ENCODE data around the gene PCDHB12.
A peak's percentile ranks its signal among the peaks of the same experiment; 100 is the strongest.
"Not testable (repeated sequence)": the region's sequence is repeated elsewhere in the genome, so short reads cannot be mapped to it uniquely, and the experiment has no call there.

The PCDHB12 gene

GRCh38 chr5:141199359-141200235 is 8.9 kb upstream of the PCDHB12 start, which contains the start of gene PCDHB11:
Gene PCDHB11 (plus strand): TSS chr5:141199627. CDS start chr5:141199775, 148 bp downstream.
- peak in 1 of 42 donors; percentile 13 for DNase-seq
- intact Hi-C loops (cut with DNase I), result no loop called here

- intact Hi-C loops (cut with DNase I), result not testable (repeated sequence)
These were observed 7.4 kb upstream of the PCDHB12 start for GRCh38 chr5:141201126-141201525.

GRCh38 chr5:141201646-141202045 is 6.9 kb upstream of the PCDHB12 start:
- intact Hi-C loops (cut with DNase I); DNase-seq: not testable (repeated sequence)

More at GRCh38 chr5:141201126-141201525, 7.4 kb upstream of the PCDHB12 start:
- DNase-seq, result not testable (repeated sequence)

- intact Hi-C loops (cut with DNase I); DNase-seq: not testable (repeated sequence)
These were observed 1.8 kb downstream of the PCDHB12 start for GRCh38 chr5:141210281-141210680.

GRCh38 chr5:141210849-141211248 is 2.3 kb downstream of the PCDHB12 start:
- intact Hi-C loops (cut with DNase I); DNase-seq: not testable (repeated sequence)

GRCh38 chr5:141213656-141214339 is 5.3 kb downstream of the PCDHB12 start, which contains the start of gene PCDHB13:
Gene PCDHB13 (plus strand): TSS chr5:141213919. CDS start chr5:141214124, 205 bp downstream.
- DNase-seq, result peak in 35 of 42 donors; percentile 8 to 77 (median 39)
- intact Hi-C loops (cut with DNase I), result not testable (repeated sequence)

GRCh38 chr5:141214583-141214982 is 6.1 kb downstream of the PCDHB12 start:
- intact Hi-C loops (cut with DNase I); DNase-seq: not testable (repeated sequence)

- DNase-seq; intact Hi-C loops (cut with DNase I): not testable (repeated sequence)
These were observed 7.0 kb downstream of the PCDHB12 start for GRCh38 chr5:141215504-141215903.

- intact Hi-C loops (cut with DNase I); DNase-seq: not testable (repeated sequence)
These were observed 7.5 kb downstream of the PCDHB12 start for GRCh38 chr5:141216035-141216434.

GRCh38 chr5:141223112-141223783 is 14.7 kb downstream of the PCDHB12 start, which contains the start of gene PCDHB14:
Gene PCDHB14 (plus strand): TSS chr5:141223343. CDS start chr5:141223506, 163 bp downstream.
- DNase-seq, result peak in 1 of 42 donors; percentile 6
- intact Hi-C loops (cut with DNase I), result no loop called here

- DNase-seq; intact Hi-C loops (cut with DNase I): not testable (repeated sequence)
These were observed 16.3 kb downstream of the PCDHB12 start for GRCh38 chr5:141224844-141225243.

GRCh38 chr5:141225421-141225820 is 16.9 kb downstream of the PCDHB12 start:
- intact Hi-C loops (cut with DNase I); DNase-seq: not testable (repeated sequence)

- intact Hi-C loops (cut with DNase I), result no loop called here
- no peak for DNase-seq
These were observed 25.7 kb downstream of the PCDHB12 start for GRCh38 chr5:141234109-141234667.

GRCh38 chr5:141235922-141236321 is 27.4 kb downstream of the PCDHB12 start:
- DNase-seq; intact Hi-C loops (cut with DNase I): not testable (repeated sequence)

- intact Hi-C loops (cut with DNase I), result no loop called here
- no peak for DNase-seq
These were observed 28.2 kb downstream of the PCDHB12 start for GRCh38 chr5:141236516-141237313.

GRCh38 chr5:141241496-141241895 is 33.0 kb downstream of the PCDHB12 start:
- intact Hi-C loops (cut with DNase I), result no loop called here
- DNase-seq, result no peak

- intact Hi-C loops (cut with DNase I), result no loop called here
- DNase-seq, result peak in 38 of 42 donors; percentile 10 to 83 (median 49)
These were observed 36.8 kb downstream of the PCDHB12 start, which contains the start of gene PCDHB15 for GRCh38 chr5:141245250-141245717. Gene PCDHB15 (plus strand): TSS chr5:141245395. CDS start chr5:141245579, 184 bp downstream.

- DNase-seq; intact Hi-C loops (cut with DNase I): not testable (repeated sequence)
These were observed 38.5 kb downstream of the PCDHB12 start for GRCh38 chr5:141246971-141247370.
